ENCODE data around the gene ATP12A.

The ATP12A gene

GRCh38 chr13:24670961-24671381, 9.2 kb upstream of the ATP12A start:
- TF ChIP-seq TAF1 (IDR thresholded peaks at IDR 0.05; ENCODE audit: borderline replicate concordance, insufficient read depth, low read length) (no peak), FOXP2 (optimal IDR thresholded peaks at IDR 0.05; ENCODE audit: borderline replicate concordance, extremely low read depth, extremely low read length, insufficient read depth) (no peak), POLR2AphosphoS5 (IDR thresholded peaks at IDR 0.05; ENCODE audit: low read depth, low read length) (no peak), REST (IDR thresholded peaks at IDR 0.05; ENCODE audit: insufficient read depth in 1 of 2, low read depth in 2 of 2, low read length in 2 of 2) (no peak), SIN3A (IDR thresholded peaks at IDR 0.05; ENCODE audit: borderline replicate concordance, insufficient read depth, low read length) (no peak)

- TF ChIP-seq SIN3A (IDR thresholded peaks at IDR 0.05; ENCODE audit: borderline replicate concordance, insufficient read depth, low read length) (no peak), TAF1 (IDR thresholded peaks at IDR 0.05; ENCODE audit: borderline replicate concordance, insufficient read depth, low read length) (no peak), POLR2AphosphoS5 (IDR thresholded peaks at IDR 0.05; ENCODE audit: low read depth, low read length) (no peak), REST (IDR thresholded peaks at IDR 0.05; ENCODE audit: insufficient read depth in 1 of 2, low read depth in 2 of 2, low read length in 2 of 2) (no peak), FOXP2 (optimal IDR thresholded peaks at IDR 0.05; ENCODE audit: borderline replicate concordance, extremely low read depth, extremely low read length, insufficient read depth) (no peak)
These were observed 8.7 kb upstream of the ATP12A start for GRCh38 chr13:24671386-24672113.

- no peak for TF ChIP-seq TAF1 (IDR thresholded peaks at IDR 0.05; ENCODE audit: borderline replicate concordance, insufficient read depth, low read length)
- TF ChIP-seq FOXP2 (optimal IDR thresholded peaks at IDR 0.05; ENCODE audit: borderline replicate concordance, extremely low read depth, extremely low read length, insufficient read depth), result no peak
- no peak for TF ChIP-seq SIN3A (IDR thresholded peaks at IDR 0.05; ENCODE audit: borderline replicate concordance, insufficient read depth, low read length)
- TF ChIP-seq REST (IDR thresholded peaks at IDR 0.05; ENCODE audit: insufficient read depth in 1 of 2, low read depth in 2 of 2, low read length in 2 of 2), result no peak
- TF ChIP-seq POLR2AphosphoS5 (IDR thresholded peaks at IDR 0.05; ENCODE audit: low read depth, low read length), result no peak
These were observed 7.8 kb upstream of the ATP12A start for GRCh38 chr13:24672141-24673132.

GRCh38 chr13:24675806-24676570, 4.2 kb upstream of the ATP12A start:
- TF ChIP-seq TAF1 (IDR thresholded peaks at IDR 0.05; ENCODE audit: borderline replicate concordance, insufficient read depth, low read length), result no peak
- no peak for TF ChIP-seq REST (IDR thresholded peaks at IDR 0.05; ENCODE audit: insufficient read depth in 1 of 2, low read depth in 2 of 2, low read length in 2 of 2)
- no peak for TF ChIP-seq FOXP2 (optimal IDR thresholded peaks at IDR 0.05; ENCODE audit: borderline replicate concordance, extremely low read depth, extremely low read length, insufficient read depth)
- no peak for TF ChIP-seq POLR2AphosphoS5 (IDR thresholded peaks at IDR 0.05; ENCODE audit: low read depth, low read length)
- TF ChIP-seq SIN3A (IDR thresholded peaks at IDR 0.05; ENCODE audit: borderline replicate concordance, insufficient read depth, low read length), result no peak

All from PFSK-1 (cell line).